Activated B cell treated with CpG ODN at 0.5 μM for 24 hours (primary cell): ENCODE data around the gene RAD51B. TPM values are rescaled to one million over a fixed set of nuclear protein-coding genes. Genes with fewer than 3 reads are reported as not detected.
A peak's percentile ranks its signal among the peaks of the same experiment; 100 is the strongest.

Source experiments
- ATAC-seq: fragments of 200-7000 bp; cut with Tn5 transposase; one replicate; pipeline ENCODE4 v1.10.0; 2021; ENCODE audit warnings: low read depth, mild to moderate bottlenecking, moderate library complexity
- CTCF ChIA-PET: fragments of 350-600 bp; sonication (Branson Sonifier 250); formaldehyde crosslinking; loops from one replicate; lab custom pipeline; 2021; ENCODE audit warnings: antibody characterized with exemption; lab: Charles Lee
- POLR2A ChIA-PET: fragments of 350-600 bp; sonication (Branson Sonifier 250); formaldehyde crosslinking; loops from one replicate; lab custom pipeline; 2021; ENCODE audit warnings: antibody characterized with exemption; lab: Charles Lee
- DNase-seq: peaks from one replicate; pipeline ENCODE4 v3.0.0; 2022
- H3K27ac Mint-ChIP-seq: one replicate; pipeline ENCODE4 v1.8.0; 2020; ENCODE audit warnings: mixed read lengths
- H3K27me3 Mint-ChIP-seq: one replicate; pipeline ENCODE4 v1.8.0; 2021; ENCODE audit warnings: mixed read lengths
- H3K36me3 Mint-ChIP-seq: one replicate; pipeline ENCODE4 v1.8.0; 2021; ENCODE audit warnings: low read depth, mixed read lengths
- H3K4me1 Mint-ChIP-seq: one replicate; pipeline ENCODE4 v1.8.0; 2021; ENCODE audit warnings: mixed read lengths
- H3K4me3 Mint-ChIP-seq: one replicate; pipeline ENCODE4 v1.8.0; 2020; ENCODE audit warnings: mild to moderate bottlenecking, mixed read lengths
- H3K9me3 Mint-ChIP-seq: one replicate; pipeline ENCODE4 v1.8.0; 2020; ENCODE audit warnings: mixed read lengths
- CTCF ChIP-seq: fragments of 200-600 bp; IDR thresholded peaks from one replicate; pipeline ENCODE4 v1.8.0; 2022; ENCODE audit warnings: antibody characterized with exemption, mild to moderate bottlenecking
- intact Hi-C: fragments of 100-400 bp; cut with micrococcal nuclease; formaldehyde crosslinking; loops from one replicate; pipeline ENCODE4 v1.15.1; 2024
- total RNA-seq: library from RNA; stranded (reverse); gene quantifications from 2 replicates; pipeline ENCODE4 v1.2.3, GENCODE V29; 2022

The RAD51B gene
- total RNA-seq, 1 donor from 2014 or later, result 53.9 TPM

DNA sequence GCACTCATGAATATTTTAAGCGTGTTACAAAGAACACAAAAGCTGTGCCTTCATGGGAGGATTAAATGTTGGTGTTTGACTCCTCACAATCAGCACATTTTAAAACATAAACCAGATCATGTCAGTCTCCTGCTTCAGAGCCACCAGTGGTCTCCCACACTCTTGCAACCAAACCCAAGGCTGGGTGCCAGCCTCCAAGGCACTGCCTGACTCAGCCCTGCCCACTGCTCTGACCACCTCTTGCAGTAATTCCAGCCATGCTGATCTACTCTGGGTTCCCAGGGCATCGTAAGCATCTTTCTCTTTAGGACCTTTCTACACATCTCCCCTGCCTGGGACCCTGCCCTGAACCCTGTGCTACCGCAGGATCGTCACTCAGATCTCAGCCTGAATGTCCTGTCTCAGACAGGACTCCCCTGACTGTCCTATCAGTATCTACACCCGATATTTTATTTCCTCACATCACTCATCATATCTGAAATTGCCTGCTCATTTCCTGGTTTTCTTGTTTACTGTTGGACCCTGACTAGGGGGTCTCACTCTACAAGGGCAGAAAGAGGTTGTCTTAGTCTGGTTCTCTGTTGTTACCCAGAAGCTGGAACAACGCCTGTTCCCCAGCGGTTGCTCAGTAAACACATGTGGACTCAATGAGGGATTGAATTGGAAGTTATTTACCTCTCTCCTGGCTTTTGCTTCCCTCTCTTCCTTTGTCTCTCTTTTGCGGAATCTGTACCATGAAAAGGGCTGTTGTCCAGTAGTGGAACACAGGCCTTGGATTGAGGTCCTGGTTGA, 449.8 kb downstream of the RAD51B start:
- ChIA-PET CTCF (interaction anchor here (1.4 to 4.3 kb wide), 3 partner anchors 10 to 19 kb away, joined by 4 to 28 read pairs (median 22); no protein-coding TSS in a partner anchor), POLR2A (interaction anchor here (0.8 to 9.9 kb wide), 20 partner anchors 7 to 546 kb away, joined by 3 to 413 read pairs (median 16); partner anchors contain the start of gene ZFP36L1)
- TF ChIP-seq CTCF, result no peak
- Mint-ChIP-seq H3K36me3 (peaks cover 7% of the 10 kb centered on the region), H3K27ac (peak overlapping the region; percentile 93), H3K4me1 (peaks cover 94% of the 10 kb centered on the region), H3K27me3 (no peaks in the 10 kb centered on the region), H3K4me3 (peak overlapping the region; percentile 63), H3K9me3 (no peaks in the 10 kb centered on the region)
- intact Hi-C loops, result loop anchor here (5.0 kb wide), 2 partner anchors 58 to 238 kb away; no protein-coding TSS in a partner anchor
- DNase-seq (no peak), ATAC-seq (no peak)

DNA sequence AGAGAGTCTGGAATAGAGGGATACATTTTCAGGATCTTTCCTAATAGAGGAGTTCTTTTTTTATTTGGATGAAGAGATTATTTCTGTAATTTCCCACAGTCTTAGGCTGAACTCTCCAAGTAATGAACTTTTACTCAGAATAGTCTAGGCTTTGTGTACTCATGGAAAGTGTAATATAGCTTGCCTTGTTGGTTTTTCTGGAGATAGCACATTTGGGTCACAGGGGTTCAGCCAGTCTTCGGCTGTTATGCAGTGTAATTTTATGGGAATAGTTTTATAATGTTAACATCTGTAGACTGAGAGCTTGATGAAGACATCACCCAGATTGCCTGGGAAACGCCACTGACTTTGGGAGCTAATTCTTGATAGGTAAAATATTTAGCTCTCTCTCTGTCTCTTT, 450.8 kb downstream of the RAD51B start:
- H3K27ac Mint-ChIP-seq, result peak overlapping the region; percentile 93
- POLR2A ChIA-PET, result interaction anchor here (0.8 to 9.9 kb wide), 13 partner anchors 9 to 545 kb away, joined by 3 to 413 read pairs (median 9); partner anchors contain the start of gene ZFP36L1

DNA sequence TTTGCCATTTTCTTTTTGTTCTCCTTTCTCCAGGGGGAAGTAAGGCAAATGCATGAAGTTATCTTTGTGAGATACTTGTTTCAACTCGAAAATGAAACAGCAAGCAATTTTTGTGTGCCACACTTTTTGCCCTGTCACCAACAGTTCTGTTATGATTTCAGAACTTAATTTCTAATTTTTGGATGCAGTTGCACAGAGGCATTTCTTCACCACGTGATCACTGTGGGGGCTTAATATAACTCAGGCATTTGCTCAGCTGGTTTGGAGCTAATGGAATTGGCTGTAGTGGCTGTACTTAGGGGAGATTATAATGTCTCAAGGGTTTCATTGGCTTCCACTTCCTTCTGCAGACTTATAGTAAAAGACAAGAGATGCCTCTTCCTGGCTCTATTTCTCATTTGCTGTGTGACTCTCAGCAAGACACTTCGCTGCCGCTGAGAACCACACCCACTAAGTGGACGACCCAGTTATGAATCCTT, 452.4 kb downstream of the RAD51B start:
- intact Hi-C loops, result no loop called here
- ATAC-seq (peak; percentile 27), DNase-seq (no peak)

More for the DNA sequence above, 450.8 kb downstream of the RAD51B start:
- ATAC-seq (no peak), DNase-seq (no peak)
- intact Hi-C loops, result no loop called here
- Mint-ChIP-seq H3K4me1 (peaks cover 94% of the 10 kb centered on the region), H3K27me3 (no peaks in the 10 kb centered on the region), H3K9me3 (no peaks in the 10 kb centered on the region), H3K36me3 (peaks cover 7% of the 10 kb centered on the region), H3K4me3 (no peak overlapping the region)
- CTCF ChIA-PET, result interaction anchor here (0.8 to 1.7 kb wide), 3 partner anchors 11 to 519 kb away, joined by 3 to 6 read pairs (median 3); no protein-coding TSS in a partner anchor
- TF ChIP-seq CTCF, result no peak

DNA sequence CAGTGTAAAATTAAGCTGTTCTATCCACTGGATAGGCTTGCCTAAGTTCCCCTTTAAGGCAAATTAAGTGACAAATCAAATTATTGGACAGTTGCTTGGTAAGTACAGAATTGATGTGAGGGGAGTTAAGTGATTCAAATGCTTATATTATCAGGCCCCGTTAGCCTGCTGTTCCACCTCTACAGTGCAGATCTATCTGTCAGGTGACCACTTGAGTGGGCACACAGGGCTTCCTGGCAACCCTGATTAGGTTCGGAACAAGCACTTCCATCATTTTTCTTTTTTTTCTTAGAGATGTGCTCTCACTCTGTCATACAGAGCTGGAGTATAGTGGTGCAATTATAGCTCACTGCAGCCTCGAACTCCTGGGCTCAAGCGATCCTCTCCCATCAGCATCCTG, 453.8 kb downstream of the RAD51B start:
- H3K27ac Mint-ChIP-seq, result peak overlapping the region; percentile 85
- intact Hi-C loops, result no loop called here
- H3K27me3 Mint-ChIP-seq, result no peaks in the 10 kb centered on the region
- TF ChIP-seq CTCF, result no peak
- DNase-seq (no peak), ATAC-seq (no peak)
- POLR2A ChIA-PET, result interaction anchor here (0.8 to 9.6 kb wide), 10 partner anchors 11 to 543 kb away, joined by 3 to 413 read pairs (median 6); partner anchors contain the start of gene ZFP36L1
- H3K4me3 Mint-ChIP-seq, result no peak overlapping the region
- no peaks in the 10 kb centered on the region for H3K9me3 Mint-ChIP-seq
- CTCF ChIA-PET, result interaction anchor here (0.6 to 1.1 kb wide), 2 partner anchors 132 to 135 kb away, joined by 3 read pairs; no protein-coding TSS in a partner anchor
- peaks cover 7% of the 10 kb centered on the region for H3K36me3 Mint-ChIP-seq
- H3K4me1 Mint-ChIP-seq, result peaks cover 95% of the 10 kb centered on the region

More for the DNA sequence above, 452.4 kb downstream of the RAD51B start:
- Mint-ChIP-seq H3K4me3 (peak overlapping the region; percentile 13), H3K4me1 (peaks cover 94% of the 10 kb centered on the region), H3K27me3 (no peaks in the 10 kb centered on the region), H3K27ac (peak overlapping the region; percentile 93), H3K9me3 (no peaks in the 10 kb centered on the region), H3K36me3 (peaks cover 7% of the 10 kb centered on the region)
- ChIA-PET CTCF (interaction anchor here (0.6 to 1.4 kb wide), 4 partner anchors 12 to 513 kb away, joined by 3 to 7 read pairs (median 4); no protein-coding TSS in a partner anchor), POLR2A (interaction anchor here (0.7 to 9.9 kb wide), 21 partner anchors 11 to 543 kb away, joined by 3 to 413 read pairs (median 6); partner anchors contain the start of gene ZFP36L1)
- no peak for TF ChIP-seq CTCF
